Activated T-cell treated with anti-CD3 and anti-CD28 coated beads, Interleukin-2, amount 50 U/mL, for 1 hour (primary cell): ENCODE data around the gene CRBN.

ENCODE experiments used
- DNase-seq: peaks from one replicate; pipeline ENCODE4 v3.0.0-alpha.2; 2020

The CRBN gene

DNA sequence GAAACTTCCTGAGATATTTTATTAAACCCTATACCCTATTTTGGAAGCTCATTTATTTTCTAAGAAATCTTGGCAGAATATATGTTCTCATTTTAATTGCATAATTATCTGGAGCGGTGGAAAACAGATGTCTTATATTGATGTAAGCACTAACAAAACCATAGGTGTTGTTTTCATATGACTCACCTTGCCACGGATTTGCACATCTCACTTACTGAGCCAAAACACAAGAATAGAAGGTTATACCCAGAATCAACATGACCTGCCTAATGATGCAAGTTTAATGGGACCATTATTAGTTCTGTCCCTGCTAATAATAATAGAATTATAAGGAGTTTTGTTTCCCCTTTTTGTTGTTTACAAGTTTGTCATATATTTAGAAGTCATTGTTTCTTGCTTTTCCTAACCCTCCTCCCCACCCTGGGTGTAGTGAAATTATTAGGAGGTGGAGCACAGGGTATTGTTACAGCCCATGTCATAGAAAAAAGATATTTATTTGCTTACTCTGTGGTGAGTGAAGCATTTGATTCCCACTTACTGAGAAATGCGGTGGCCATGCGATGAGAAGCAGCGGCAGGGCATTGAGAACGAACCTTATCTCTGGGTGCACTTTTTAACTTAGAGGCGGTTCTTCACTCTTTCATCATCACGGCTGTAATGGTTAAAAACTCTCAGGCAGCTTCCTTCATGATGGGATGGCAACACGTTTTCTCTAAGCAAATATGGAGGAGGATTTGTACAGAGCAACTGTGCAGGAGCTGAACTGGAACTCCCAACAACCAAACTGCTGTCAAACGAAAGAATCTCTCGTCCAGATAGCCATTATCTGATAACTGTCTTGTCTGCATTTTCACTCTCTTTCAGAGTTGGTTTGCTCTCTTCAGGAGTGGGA lies 69.8 kb downstream of the CRBN start:
- no peak for DNase-seq

DNA sequence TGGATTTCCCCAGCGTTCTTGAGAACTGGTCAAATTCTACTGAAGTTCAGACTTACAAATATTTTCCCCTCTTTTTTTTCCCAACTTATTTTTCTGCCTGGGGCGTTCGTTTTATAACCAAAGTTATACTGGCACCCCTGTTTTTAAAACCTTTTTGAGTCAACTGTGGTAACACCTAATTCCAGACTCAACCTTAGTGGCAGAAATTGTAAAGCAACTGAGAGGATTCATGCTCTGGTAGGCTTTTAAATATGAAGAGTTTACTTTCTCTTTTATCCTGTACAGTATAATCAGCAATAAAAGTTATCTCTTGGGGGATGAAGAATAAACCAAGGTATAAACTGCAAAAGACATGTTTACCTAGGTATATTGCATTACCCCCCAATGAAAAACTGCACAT lies 71.6 kb downstream of the CRBN start:
- DNase-seq: no peak

DNA sequence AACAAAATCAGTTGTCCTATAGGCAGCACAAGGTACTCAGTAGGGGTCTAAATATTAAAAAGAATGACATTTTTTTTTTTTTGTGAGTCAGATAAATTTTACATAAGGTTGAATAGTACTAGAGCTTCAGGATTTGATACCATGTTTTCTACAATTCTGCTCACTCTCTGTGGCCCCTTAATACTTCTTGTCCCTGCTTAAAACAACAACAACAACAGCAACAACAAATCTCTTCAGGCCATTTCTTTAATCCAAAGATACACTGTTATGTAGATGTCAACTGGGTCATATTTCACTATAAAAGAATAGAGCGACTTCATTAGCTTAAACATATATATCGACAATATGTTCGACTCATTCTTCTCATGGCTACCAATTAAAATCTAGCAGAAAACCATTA lies 72.3 kb downstream of the CRBN start:
- DNase-seq: no peak

DNA sequence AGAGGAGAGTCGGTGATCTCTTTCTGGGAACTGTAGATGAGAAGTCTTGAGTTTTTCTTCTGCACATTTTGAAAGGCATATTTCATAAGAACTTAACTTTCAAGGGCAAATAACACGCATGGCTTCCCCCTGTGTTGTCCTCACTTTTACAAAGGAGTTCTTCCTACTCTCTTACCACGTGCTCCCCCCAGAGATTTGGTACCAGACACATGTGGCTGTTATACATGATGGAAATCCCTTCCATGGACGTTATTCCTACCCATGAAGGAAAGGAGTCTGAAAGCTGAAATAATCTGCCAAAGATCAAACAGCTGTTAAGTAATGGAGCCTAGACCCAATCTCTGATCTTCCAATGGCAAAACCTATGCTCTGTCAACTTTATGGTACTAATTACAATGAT lies 73.7 kb downstream of the CRBN start:
- DNase-seq: no peak

DNA sequence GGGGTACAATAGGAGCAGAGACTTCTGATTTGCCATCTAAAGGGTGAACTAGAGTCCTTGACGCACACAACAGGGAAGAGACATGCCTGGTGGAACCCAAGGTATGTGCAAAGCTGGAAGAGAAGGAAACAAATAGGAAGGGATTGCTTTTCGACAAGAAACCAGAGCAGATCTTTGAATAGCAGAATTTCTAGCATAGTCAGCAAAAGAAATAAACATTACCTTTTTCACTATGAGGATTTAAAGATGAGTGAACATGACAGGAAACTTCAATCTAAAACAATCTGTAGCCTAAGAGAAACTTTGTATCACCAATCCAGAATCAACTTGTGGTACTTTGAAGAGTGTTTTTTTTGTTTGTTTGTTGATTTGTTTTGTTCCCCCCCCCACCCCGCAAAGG lies 74.2 kb downstream of the CRBN start:
- DNase-seq: no peak

DNA sequence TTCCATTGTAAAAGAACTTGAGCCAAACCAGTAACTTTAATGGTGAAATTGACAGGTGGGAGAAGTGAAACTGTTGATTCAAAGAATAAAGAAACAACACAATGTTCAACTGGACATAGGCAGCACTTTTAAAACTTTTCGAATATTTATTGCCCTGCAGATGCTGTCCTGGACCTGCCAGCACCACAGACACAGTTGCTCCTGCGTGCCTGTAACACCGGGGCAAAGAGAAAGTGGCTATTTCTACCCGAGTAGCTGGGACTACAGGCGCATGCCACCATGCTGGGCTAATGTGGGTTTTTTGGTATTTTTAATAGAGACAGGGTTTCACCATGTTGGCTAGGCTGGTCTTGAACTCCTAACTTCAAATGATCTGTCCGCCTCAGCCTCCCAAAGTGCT lies 76.7 kb downstream of the CRBN start:
- no peak for DNase-seq

DNA sequence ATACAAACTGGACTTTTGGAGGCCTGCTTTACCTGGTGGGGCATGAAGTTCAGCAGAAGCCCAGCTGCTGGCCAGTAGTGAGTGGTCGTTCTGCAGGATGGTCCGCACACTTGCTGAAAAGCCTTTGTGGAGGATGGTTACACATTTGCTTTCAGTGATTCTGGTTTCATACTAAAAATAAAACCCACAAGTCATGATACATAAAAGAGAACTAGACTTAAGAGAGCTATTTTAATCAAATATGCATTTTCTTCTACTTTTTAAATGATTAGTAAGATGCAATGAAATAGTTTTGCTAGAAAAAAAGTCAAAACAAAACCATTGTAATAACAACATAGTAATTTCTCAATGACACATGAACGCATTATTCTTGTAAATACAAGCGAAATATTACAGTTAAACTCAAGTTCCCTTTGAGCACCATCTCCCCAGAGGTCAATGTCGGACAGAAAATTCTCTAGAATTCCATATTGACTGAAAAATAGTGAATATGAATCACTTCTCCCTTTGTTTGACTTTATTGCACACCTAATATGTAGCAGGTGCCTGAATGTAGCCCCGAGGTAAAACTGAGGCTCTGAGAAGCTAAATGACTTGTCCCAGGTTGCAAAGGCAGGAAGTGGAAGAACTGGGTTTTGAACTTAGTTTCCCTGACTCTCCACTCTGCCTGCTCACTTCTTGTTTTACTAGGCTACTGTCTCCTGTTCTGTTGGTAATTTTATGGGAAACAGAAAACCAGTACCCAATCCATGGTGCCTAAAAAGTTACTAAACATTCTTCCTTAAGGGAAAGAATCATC lies 77.6 kb downstream of the CRBN start:
- no peak for DNase-seq
